DOHH2 (cell line): ENCODE results near the gene C1orf53.
"Not testable (repeated sequence)": the region's sequence is repeated elsewhere in the genome, so short reads cannot be mapped to it uniquely, and the experiment has no call there.

Experiments used
- H3F3A ChIP-seq: fragments of 200-600 bp; sonication (generic), shearing (Covaris generic); 2 replicates; pipeline ENCODE4 v1.6.0; 2016; ENCODE audit warnings: antibody characterized with exemption, mild to moderate bottlenecking; ENCODE audit not compliant: control insufficient read depth, insufficient read depth
- H3K27ac ChIP-seq: fragments of 200-600 bp; sonication (generic); 2 replicates; pipeline ENCODE4 v1.5.1; 2014; ENCODE audit warnings: low read depth, mild to moderate bottlenecking, low read length, moderate library complexity
- H3K27me3 ChIP-seq: fragments of 200-600 bp; sonication (generic); 2 replicates; pipeline ENCODE4 v1.6.1; 2014; ENCODE audit warnings: mild to moderate bottlenecking, low read length, mixed read lengths; ENCODE audit not compliant: control insufficient read depth
- H3K36me3 ChIP-seq: fragments of 200-600 bp; sonication (generic); 2 replicates; pipeline ENCODE4 v1.6.1; 2014; ENCODE audit warnings: mild to moderate bottlenecking, low read length, moderate library complexity, mixed read lengths; ENCODE audit not compliant: control insufficient read depth
- H3K4me1 ChIP-seq: fragments of 200-600 bp; sonication (generic); 2 replicates; pipeline ENCODE4 v1.6.1; 2014; ENCODE audit warnings: mild to moderate bottlenecking, low read length, mixed read lengths; ENCODE audit not compliant: control insufficient read depth
- H3K4me2 ChIP-seq: fragments of 200-600 bp; sonication (generic); 2 replicates; pipeline ENCODE4 v1.6.0; 2014; ENCODE audit warnings: mild to moderate bottlenecking, low read length, moderate library complexity
- H3K4me3 ChIP-seq: fragments of 200-600 bp; sonication (generic); 2 replicates; pipeline ENCODE4 v1.5.1; 2014; ENCODE audit warnings: mild to moderate bottlenecking, low read length, mixed read lengths
- H3K79me2 ChIP-seq: fragments of 200-600 bp; sonication (generic); 2 replicates; pipeline ENCODE4 v1.6.1; 2014; ENCODE audit warnings: mild to moderate bottlenecking, low read length, mixed read lengths; ENCODE audit not compliant: control insufficient read depth
- H3K9me2 ChIP-seq: fragments of 200-600 bp; sonication (generic); replicated peaks from 2 replicates; pipeline ENCODE4 v1.6.1; 2014; ENCODE audit warnings: mild to moderate bottlenecking, low read length, mixed read lengths; ENCODE audit not compliant: control insufficient read depth
- H3K9me3 ChIP-seq: fragments of 200-600 bp; sonication (generic); 2 replicates; pipeline ENCODE4 v1.6.1; 2014; ENCODE audit warnings: antibody characterized with exemption, low read length, mixed read lengths; ENCODE audit not compliant: control insufficient read depth, insufficient read depth
- H4K20me1 ChIP-seq: fragments of 200-600 bp; sonication (generic); 2 replicates; pipeline ENCODE4 v1.6.0; 2014; ENCODE audit warnings: low read depth, mild to moderate bottlenecking, antibody characterized with exemption, low read length, moderate library complexity; ENCODE audit not compliant: control insufficient read depth, insufficient read depth
- CTCF ChIP-seq: fragments of 200-600 bp; sonication (generic); IDR thresholded peaks from one replicate; pipeline ENCODE4 v1.5.1; 2014; ENCODE audit warnings: antibody characterized with exemption, mild to moderate bottlenecking, low read depth, low read length; ENCODE audit not compliant: poor library complexity, severe bottlenecking
- EZH2phosphoT487 ChIP-seq: fragments of 200-600 bp; sonication (generic); IDR thresholded peaks from 2 replicates; pipeline ENCODE4 v1.6.1; 2017; ENCODE audit warnings: borderline replicate concordance, mild to moderate bottlenecking, antibody characterized with exemption, low read length, moderate library complexity, mixed read lengths

Gene C1orf53

GRCh38 chr1:197951617-197952175 lies 49.3 kb downstream of the C1orf53 start:
- H3K9me3 ChIP-seq = no peaks in the 10 kb centered on the region
- H3K27ac ChIP-seq = no peak overlapping the region
- no peak overlapping the region for H3K4me2 ChIP-seq
- no peaks in the 10 kb centered on the region for H3F3A ChIP-seq
- no peaks in the 10 kb centered on the region for H3K79me2 ChIP-seq
- no peaks in the 10 kb centered on the region for H4K20me1 ChIP-seq
- no peaks in the 10 kb centered on the region for H3K9me2 ChIP-seq
- no peaks in the 10 kb centered on the region for H3K36me3 ChIP-seq
- TF ChIP-seq EZH2phosphoT487 (no peak), CTCF (no peak)
- H3K4me1 ChIP-seq = no peaks in the 10 kb centered on the region
- no peak overlapping the region for H3K4me3 ChIP-seq
- no peaks in the 10 kb centered on the region for H3K27me3 ChIP-seq

- not testable (repeated sequence) for H3K4me1 ChIP-seq, H4K20me1 ChIP-seq, H3K27me3 ChIP-seq, H3K36me3 ChIP-seq, H3F3A ChIP-seq, H3K4me3 ChIP-seq, H3K27ac ChIP-seq, H3K9me3 ChIP-seq, H3K79me2 ChIP-seq, H3K9me2 ChIP-seq, H3K4me2 ChIP-seq
These were observed 51.0 kb downstream of the C1orf53 start for GRCh38 chr1:197953472-197953871.

GRCh38 chr1:197954718-197955418 lies 52.4 kb downstream of the C1orf53 start:
- TF ChIP-seq EZH2phosphoT487 (no peak), CTCF (no peak)
- H3K4me3 ChIP-seq = no peak overlapping the region

GRCh38 chr1:197955486-197956394 lies 53.3 kb downstream of the C1orf53 start:
- no peak overlapping the region for H3K4me2 ChIP-seq
- H3K79me2 ChIP-seq = no peaks in the 10 kb centered on the region
- no peaks in the 10 kb centered on the region for H3K9me3 ChIP-seq
- H3K27me3 ChIP-seq = no peaks in the 10 kb centered on the region
- no peak overlapping the region for H3K4me3 ChIP-seq
- H3F3A ChIP-seq = no peaks in the 10 kb centered on the region
- H4K20me1 ChIP-seq = no peaks in the 10 kb centered on the region
- H3K4me1 ChIP-seq = no peaks in the 10 kb centered on the region
- H3K9me2 ChIP-seq = no peaks in the 10 kb centered on the region
- H3K36me3 ChIP-seq = no peaks in the 10 kb centered on the region
- TF ChIP-seq EZH2phosphoT487 = no peak
- TF ChIP-seq CTCF = no peak
- H3K27ac ChIP-seq = no peak overlapping the region

More at GRCh38 chr1:197954718-197955418, 52.4 kb downstream of the C1orf53 start:
- no peak overlapping the region for H3K27ac ChIP-seq
- no peaks in the 10 kb centered on the region for H4K20me1 ChIP-seq
- no peaks in the 10 kb centered on the region for H3F3A ChIP-seq
- H3K9me3 ChIP-seq = no peaks in the 10 kb centered on the region
- H3K36me3 ChIP-seq = no peaks in the 10 kb centered on the region
- no peaks in the 10 kb centered on the region for H3K27me3 ChIP-seq
- no peaks in the 10 kb centered on the region for H3K79me2 ChIP-seq
- H3K4me1 ChIP-seq = no peaks in the 10 kb centered on the region
- H3K9me2 ChIP-seq = no peaks in the 10 kb centered on the region
- H3K4me2 ChIP-seq = no peak overlapping the region
